ENCODE results near the gene GUSB. TPM values are rescaled to one million over a fixed set of nuclear protein-coding genes. Genes with fewer than 3 reads are reported as not detected.

Gene GUSB
- total RNA-seq, 4 donors from 2014 or later = 13.8 to 22.8 (median 18.8) TPM

GRCh38 chr7:65974876-65975275 is 7.1 kb downstream of the GUSB start:
- no peak overlapping the region for H3K4me3 ChIP-seq (ENCODE audit: low read depth, poor library complexity, severe bottlenecking)
- TF ChIP-seq CTCF (IDR thresholded peaks at IDR 0.05) (no peak), POLR2A (IDR thresholded peaks at IDR 0.05) (no peak)
- intact Hi-C loops (cut with DNase I; ENCODE audit: low total_unique reads) = no loop called here
- DNase-seq (ENCODE audit: low spot score in 2 of 2) = peak in 1 of 2 donors; percentile 81
- WGBS, 2 donors = 84 to 90% methylated on average over 6 to 9 of the region's 9 CpGs

GRCh38 chr7:65974191-65974801 is 7.7 kb downstream of the GUSB start:
- peak in 1 of 2 donors; percentile 82 for DNase-seq (ENCODE audit: low spot score in 2 of 2)
- intact Hi-C loops (cut with DNase I; ENCODE audit: low total_unique reads) = no loop called here
- H3K4me3 ChIP-seq (ENCODE audit: low read depth, poor library complexity, severe bottlenecking) = no peak overlapping the region
- WGBS, 2 donors = 93 to 95% methylated on average over 29 of the region's 29 CpGs
- TF ChIP-seq CTCF (IDR thresholded peaks at IDR 0.05) (no peak), POLR2A (IDR thresholded peaks at IDR 0.05) (no peak)

- WGBS, 2 donors = 95 to 96% methylated on average over 13 of the region's 13 CpGs
- intact Hi-C loops (cut with DNase I; ENCODE audit: low total_unique reads) = no loop called here
- TF ChIP-seq POLR2A (IDR thresholded peaks at IDR 0.05) (no peak), CTCF (IDR thresholded peaks at IDR 0.05) (no peak)
- peak in 1 of 2 donors; percentile 45 for DNase-seq (ENCODE audit: low spot score in 2 of 2)
- no peak overlapping the region for H3K4me3 ChIP-seq (ENCODE audit: low read depth, poor library complexity, severe bottlenecking)
Observed at GRCh38 chr7:65972976-65973375, 9.0 kb downstream of the GUSB start.

GRCh38 chr7:65971021-65971420 is 11.0 kb downstream of the GUSB start:
- intact Hi-C loops (cut with DNase I; ENCODE audit: low total_unique reads) = no loop called here

GRCh38 chr7:65968256-65969185 is 13.5 kb downstream of the GUSB start:
- intact Hi-C loops (cut with DNase I; ENCODE audit: low total_unique reads) = no loop called here
- no peak for TF ChIP-seq CTCF (IDR thresholded peaks at IDR 0.05)
- TF ChIP-seq POLR2A (IDR thresholded peaks at IDR 0.05) = no peak
- WGBS, 2 donors = 94 to 97% methylated on average over 26 of the region's 26 CpGs

More at GRCh38 chr7:65971021-65971420, 11.0 kb downstream of the GUSB start:
- peak in 1 of 2 donors; percentile 37 for DNase-seq (ENCODE audit: low spot score in 2 of 2)
- no peak overlapping the region for H3K4me3 ChIP-seq (ENCODE audit: low read depth, poor library complexity, severe bottlenecking)
- no peak for TF ChIP-seq POLR2A (IDR thresholded peaks at IDR 0.05)
- TF ChIP-seq CTCF (IDR thresholded peaks at IDR 0.05) = no peak
- WGBS, 2 donors = 94 to 97% methylated on average over 8 of the region's 8 CpGs

More at GRCh38 chr7:65968256-65969185, 13.5 kb downstream of the GUSB start:
- H3K4me3 ChIP-seq (ENCODE audit: low read depth, poor library complexity, severe bottlenecking) = no peak overlapping the region
- DNase-seq (ENCODE audit: low spot score in 2 of 2) = no peak
